Stimulated activated CD4-positive, alpha-beta T cell treated with anti-CD3 and anti-CD28 coated beads, Interleukin-2, amount 100 ng/mL, for 4 hours (primary cell): ENCODE results near the gene MILR1.
"Not testable (repeated sequence)": the region's sequence is repeated elsewhere in the genome, so short reads cannot be mapped to it uniquely, and the experiment has no call there.

Experiments
- DNase-seq: peaks from one replicate; pipeline ENCODE4 v3.0.0-alpha.2; 2020; ENCODE audit warnings: low read depth

MILR1 gene

GRCh38 chr17:64448665-64449512, at the start of gene MILR1:
Gene MILR1 (plus strand): TSS chr17:64449115. CDS start chr17:64449169, 54 bp downstream.
- DNase-seq = no peak

GRCh38 chr17:64399767-64400156, 49.2 kb upstream of the MILR1 start:
- DNase-seq = no peak

GRCh38 chr17:64400642-64401041, 48.3 kb upstream of the MILR1 start:
- no peak for DNase-seq

- no peak for DNase-seq
These were observed 47.6 kb upstream of the MILR1 start for GRCh38 chr17:64401244-64401860.

GRCh38 chr17:64401941-64402340, 47.0 kb upstream of the MILR1 start:
- no peak for DNase-seq

GRCh38 chr17:64402469-64402868, 46.4 kb upstream of the MILR1 start:
- no peak for DNase-seq

- DNase-seq = no peak
These were observed 44.9 kb upstream of the MILR1 start for GRCh38 chr17:64403881-64404460.

- no peak for DNase-seq
These were observed 42.4 kb upstream of the MILR1 start for GRCh38 chr17:64406321-64407200.

GRCh38 chr17:64410750-64411490, 38.0 kb upstream of the MILR1 start:
- DNase-seq = no peak

- DNase-seq = no peak
These were observed 36.7 kb upstream of the MILR1 start for GRCh38 chr17:64411999-64412771.

- no peak for DNase-seq
These were observed 36.0 kb upstream of the MILR1 start for GRCh38 chr17:64412944-64413381.

- no peak for DNase-seq
These were observed 35.4 kb upstream of the MILR1 start for GRCh38 chr17:64413513-64413912.

- no peak for DNase-seq
These were observed 30.2 kb upstream of the MILR1 start for GRCh38 chr17:64418506-64419339.

GRCh38 chr17:64420143-64420670, 28.7 kb upstream of the MILR1 start:
- no peak for DNase-seq

- DNase-seq = not testable (repeated sequence)
These were observed 26.8 kb upstream of the MILR1 start for GRCh38 chr17:64422121-64422520.

GRCh38 chr17:64423881-64424280, 25.0 kb upstream of the MILR1 start:
- DNase-seq = no peak

- DNase-seq = no peak
These were observed 24.5 kb upstream of the MILR1 start for GRCh38 chr17:64424324-64424849.

- DNase-seq = no peak
These were observed 23.7 kb upstream of the MILR1 start for GRCh38 chr17:64425191-64425590.

- DNase-seq = no peak
These were observed 22.3 kb upstream of the MILR1 start for GRCh38 chr17:64426596-64426995.
